ENCODE measurements around the gene ATP8B3. TPM values are rescaled to one million over a fixed set of nuclear protein-coding genes. Genes with fewer than 3 reads are reported as not detected.

The ATP8B3 gene
- total RNA-seq, 1 donor from 2014 or later, result 2.5 TPM

DNA sequence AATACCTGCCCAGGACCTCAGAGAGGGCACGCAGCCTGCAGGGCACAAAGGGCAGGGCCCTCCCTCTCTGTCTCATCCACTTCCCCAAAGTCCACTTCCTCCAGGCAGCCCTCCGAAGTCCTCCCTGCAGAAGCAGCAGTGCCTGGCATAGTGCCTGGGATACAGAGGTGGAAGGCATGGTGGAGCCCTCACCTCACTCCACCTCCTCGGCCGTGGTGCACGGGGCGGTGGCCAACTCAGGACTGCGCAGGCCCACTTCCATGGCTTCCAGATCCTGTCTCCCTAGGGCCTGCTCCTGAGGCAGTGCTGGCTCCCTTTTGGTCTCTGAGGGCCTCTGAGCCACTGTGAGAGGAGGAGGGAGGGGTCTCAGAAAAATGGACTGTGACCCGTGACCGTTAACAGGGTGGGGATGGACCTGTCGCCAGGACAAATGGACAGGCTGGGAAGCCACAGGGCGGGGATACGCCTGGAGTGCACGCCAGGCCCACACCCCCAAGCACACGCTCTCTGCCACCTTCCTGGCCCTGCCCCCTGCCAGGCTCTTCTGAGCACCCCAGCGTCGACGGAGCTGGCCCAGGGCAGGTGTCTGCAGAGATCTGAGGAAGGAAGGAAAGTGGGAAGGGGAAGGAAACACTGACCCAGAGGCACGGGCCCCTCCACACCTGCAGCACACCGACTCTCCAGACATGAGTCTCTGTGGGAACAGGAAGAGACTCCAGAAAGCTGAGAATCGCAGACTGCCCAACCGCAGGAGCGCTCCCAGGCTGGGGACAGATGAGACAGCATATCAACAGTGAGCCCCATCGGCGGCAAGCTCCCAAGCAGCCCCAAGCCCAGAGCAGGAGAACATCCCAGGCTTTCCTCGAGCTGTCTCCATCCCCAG is 27.8 kb upstream of the ATP8B3 start:
- TF ChIP-seq, protein P1, sequence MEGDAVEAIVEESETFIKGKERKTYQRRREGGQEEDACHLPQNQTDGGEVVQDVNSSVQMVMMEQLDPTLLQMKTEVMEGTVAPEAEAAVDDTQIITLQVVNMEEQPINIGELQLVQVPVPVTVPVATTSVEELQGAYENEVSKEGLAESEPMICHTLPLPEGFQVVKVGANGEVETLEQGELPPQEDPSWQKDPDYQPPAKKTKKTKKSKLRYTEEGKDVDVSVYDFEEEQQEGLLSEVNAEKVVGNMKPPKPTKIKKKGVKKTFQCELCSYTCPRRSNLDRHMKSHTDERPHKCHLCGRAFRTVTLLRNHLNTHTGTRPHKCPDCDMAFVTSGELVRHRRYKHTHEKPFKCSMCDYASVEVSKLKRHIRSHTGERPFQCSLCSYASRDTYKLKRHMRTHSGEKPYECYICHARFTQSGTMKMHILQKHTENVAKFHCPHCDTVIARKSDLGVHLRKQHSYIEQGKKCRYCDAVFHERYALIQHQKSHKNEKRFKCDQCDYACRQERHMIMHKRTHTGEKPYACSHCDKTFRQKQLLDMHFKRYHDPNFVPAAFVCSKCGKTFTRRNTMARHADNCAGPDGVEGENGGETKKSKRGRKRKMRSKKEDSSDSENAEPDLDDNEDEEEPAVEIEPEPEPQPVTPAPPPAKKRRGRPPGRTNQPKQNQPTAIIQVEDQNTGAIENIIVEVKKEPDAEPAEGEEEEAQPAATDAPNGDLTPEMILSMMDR (IDR thresholded peaks at IDR 0.05; ENCODE audit: partially characterized antibody, unreplicated experiment), result no peak
- Mint-ChIP-seq H3K27me3 (ENCODE audit: unreplicated experiment) (peaks cover 5% of the 10 kb centered on the region), H3K36me3 (ENCODE audit: unreplicated experiment) (no peaks in the 10 kb centered on the region), H3K4me3 (ENCODE audit: unreplicated experiment) (no peak overlapping the region), H3K9me3 (ENCODE audit: unreplicated experiment) (peaks cover 1% of the 10 kb centered on the region), H3K27ac (ENCODE audit: unreplicated experiment) (no peak overlapping the region), H3K4me1 (ENCODE audit: low read depth, unreplicated experiment) (peaks cover 20% of the 10 kb centered on the region)
- no peak for DNase-seq

DNA sequence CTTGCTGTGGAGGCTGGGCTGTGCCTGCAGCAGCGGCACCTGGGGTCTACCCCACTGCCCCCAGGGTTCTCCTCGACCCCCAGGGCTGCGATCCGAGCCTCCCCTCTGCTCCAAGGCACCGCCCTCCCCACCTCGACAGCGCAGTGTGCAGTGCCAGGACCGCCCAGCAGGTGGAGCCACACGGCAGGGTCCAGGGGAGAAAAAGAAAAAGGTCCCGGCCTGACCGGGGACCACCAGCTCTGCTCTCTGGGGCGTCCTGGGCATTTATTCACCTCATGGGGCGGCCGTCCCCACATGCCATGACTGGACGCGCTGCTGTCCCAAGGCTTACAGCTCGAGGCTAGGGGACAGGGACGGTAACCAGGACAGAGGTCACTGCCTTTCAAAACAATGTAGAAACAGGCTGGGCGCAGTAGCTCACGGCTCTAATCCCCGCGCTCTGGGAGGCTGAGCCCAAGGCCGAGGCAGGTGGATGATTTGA is 25.6 kb upstream of the ATP8B3 start:
- Mint-ChIP-seq H3K9me3 (ENCODE audit: unreplicated experiment) (peaks cover 1% of the 10 kb centered on the region), H3K4me1 (ENCODE audit: low read depth, unreplicated experiment) (peaks cover 28% of the 10 kb centered on the region), H3K27ac (ENCODE audit: unreplicated experiment) (peak overlapping the region; percentile 48)

DNA sequence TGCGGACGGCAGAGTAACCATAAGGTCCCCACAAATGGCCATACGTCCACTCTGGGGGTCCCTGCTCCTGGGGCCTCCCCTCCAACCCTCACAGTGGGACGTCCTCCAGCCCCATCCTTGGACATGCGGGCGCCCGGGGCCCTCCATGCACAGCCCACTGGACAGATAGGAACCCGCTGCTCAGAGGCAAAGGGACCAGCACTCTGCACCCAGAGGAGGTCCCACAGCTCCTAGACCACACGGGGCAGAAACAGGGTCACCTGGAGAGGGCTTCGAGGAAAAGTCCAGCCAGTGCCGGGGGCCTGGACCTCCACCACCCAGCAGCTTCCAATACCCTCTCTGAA is 25.1 kb upstream of the ATP8B3 start:
- H3K36me3 Mint-ChIP-seq (ENCODE audit: unreplicated experiment), result no peaks in the 10 kb centered on the region
- TF ChIP-seq, protein P1 (IDR thresholded peaks at IDR 0.05; ENCODE audit: partially characterized antibody, unreplicated experiment), result no peak
- peaks cover 5% of the 10 kb centered on the region for H3K27me3 Mint-ChIP-seq (ENCODE audit: unreplicated experiment)
- no peak overlapping the region for H3K4me3 Mint-ChIP-seq (ENCODE audit: unreplicated experiment)
- H3K4me1 Mint-ChIP-seq (ENCODE audit: low read depth, unreplicated experiment), result peaks cover 26% of the 10 kb centered on the region
- DNase-seq, result no peak
- peak overlapping the region; percentile 28 for H3K27ac Mint-ChIP-seq (ENCODE audit: unreplicated experiment)
- peaks cover 1% of the 10 kb centered on the region for H3K9me3 Mint-ChIP-seq (ENCODE audit: unreplicated experiment)

More for the DNA sequence above, 25.6 kb upstream of the ATP8B3 start:
- TF ChIP-seq, protein P1 (IDR thresholded peaks at IDR 0.05; ENCODE audit: partially characterized antibody, unreplicated experiment), result peak; percentile 99
- Mint-ChIP-seq H3K36me3 (ENCODE audit: unreplicated experiment) (no peaks in the 10 kb centered on the region), H3K4me3 (ENCODE audit: unreplicated experiment) (peak overlapping the region; percentile 57), H3K27me3 (ENCODE audit: unreplicated experiment) (peaks cover 5% of the 10 kb centered on the region)
- DNase-seq, result peak; percentile 90

DNA sequence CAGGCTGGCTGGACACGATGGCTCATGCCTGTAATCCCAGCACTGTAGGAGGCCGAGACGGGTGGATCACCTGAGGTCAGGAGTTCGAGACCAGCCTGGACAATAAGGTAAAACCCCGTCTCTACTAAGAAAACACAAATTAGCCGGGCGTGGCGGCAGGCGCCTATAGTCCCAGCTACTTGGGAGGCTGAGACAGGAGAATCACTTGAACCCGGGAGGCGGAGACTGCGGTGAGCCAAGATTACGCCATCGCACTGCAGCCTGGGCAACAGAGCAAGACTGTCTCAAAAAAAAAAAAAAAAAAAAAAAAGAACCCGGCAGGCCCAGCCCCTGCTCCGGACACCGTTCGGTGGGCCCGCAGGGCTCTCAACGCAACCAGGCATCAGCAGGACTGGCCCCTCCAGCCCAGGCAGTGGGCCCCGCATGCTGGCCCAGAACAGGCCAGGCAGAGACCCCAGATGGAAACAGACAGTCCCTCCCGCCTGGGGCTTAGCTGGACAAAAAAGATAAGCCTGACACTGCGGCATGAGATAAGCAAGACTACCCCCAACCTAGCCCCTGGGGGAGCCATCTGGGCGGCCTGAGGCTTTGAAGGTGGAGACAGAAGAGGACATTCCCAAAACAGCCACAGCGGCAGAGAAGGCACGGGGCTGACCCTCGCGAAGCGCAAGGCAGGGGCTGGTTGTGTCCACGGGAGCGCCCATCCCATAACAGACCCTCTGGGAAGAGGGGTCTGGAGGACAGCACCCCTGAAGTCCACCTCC is 24.6 kb upstream of the ATP8B3 start:
- Mint-ChIP-seq H3K4me1 (ENCODE audit: low read depth, unreplicated experiment) (peaks cover 27% of the 10 kb centered on the region), H3K9me3 (ENCODE audit: unreplicated experiment) (peaks cover 1% of the 10 kb centered on the region), H3K27me3 (ENCODE audit: unreplicated experiment) (peaks cover 7% of the 10 kb centered on the region), H3K4me3 (ENCODE audit: unreplicated experiment) (no peak overlapping the region), H3K27ac (ENCODE audit: unreplicated experiment) (peak overlapping the region; percentile 84), H3K36me3 (ENCODE audit: unreplicated experiment) (no peaks in the 10 kb centered on the region)
- TF ChIP-seq, protein P1 (IDR thresholded peaks at IDR 0.05; ENCODE audit: partially characterized antibody, unreplicated experiment), result no peak
- DNase-seq, result no peak
